ENCODE results near the gene XYLT1. TPM values are rescaled to one million over a fixed set of nuclear protein-coding genes. Genes with fewer than 3 reads are reported as not detected.

The XYLT1 gene
- total and polyA plus RNA-seq, 9 of the 15 experiments (the other 6 are each of a cell fraction or from before 2014, with no cell fraction given), result 0.03 to 0.09 (median 0.08) TPM; not detected in 6

- TF ChIP-seq E2F8 (IDR thresholded peaks at IDR 0.05; ENCODE audit: low read depth, partially characterized antibody) (no peak), GATAD2B (IDR thresholded peaks at IDR 0.05; ENCODE audit: borderline replicate concordance) (no peak), RFX1 (IDR thresholded peaks at IDR 0.05) (no peak), RHOXF2B (CRISPR knock-in tag; conservative IDR thresholded peaks at IDR 0.05) (no peak), ARNT (IDR thresholded peaks at IDR 0.05) (no peak)
These were observed 162.6 kb downstream of the XYLT1 start (continued) for GRCh38 chr16:17308186-17308585.

GRCh38 chr16:17307504-17307903 lies 163.3 kb downstream of the XYLT1 start:
- H3K9ac ChIP-seq (ENCODE audit: insufficient read depth in 1 of 2, low read depth in 2 of 2, low read length in 2 of 2), result no peak overlapping the region
- TF ChIP-seq CBX3 (IDR thresholded peaks at IDR 0.05; ENCODE audit: borderline replicate concordance in 1 of 2, low read length in 2 of 2) (no peak), L3MBTL2 (IDR thresholded peaks at IDR 0.05) (no peak), ZNF740 (CRISPR knock-in tag; IDR thresholded peaks at IDR 0.05) (no peak), ZNF740 (tag; IDR thresholded peaks at IDR 0.05) (no peak), PHF21A (IDR thresholded peaks at IDR 0.05; ENCODE audit: borderline replicate concordance, low read depth) (no peak), ZNF12 (CRISPR knock-in tag; IDR thresholded peaks at IDR 0.05) (no peak), SRSF3 (IDR thresholded peaks at IDR 0.05; ENCODE audit: insufficient read depth, low read length) (no peak)
- H2AFZ ChIP-seq (ENCODE audit: low read depth, low read length), result no peak overlapping the region
- no peak for ATAC-seq
- H3K4me1 ChIP-seq (replicated peaks in 1 of 2; ENCODE audit: control insufficient read depth in 2 of 2, insufficient read depth in 2 of 2, low read length in 2 of 2), result no peaks in the 10 kb centered on the region
- no peak overlapping the region for H3K4me3 ChIP-seq
- no peaks in the 10 kb centered on the region for H3K79me2 ChIP-seq (ENCODE audit: control insufficient read depth, insufficient read depth, low read length)
- H4K20me1 ChIP-seq (replicated peaks; ENCODE audit: control insufficient read depth, insufficient read depth, low read length), result 0 out of 2 replicates have a peak, but pooled peaks cover 4% of the 10 kb centered on the region
- H3K9me3 ChIP-seq (replicated peaks; ENCODE audit: control insufficient read depth, insufficient read depth, low read depth, low read length), result no peaks in the 10 kb centered on the region
- BruUV-seq (replicated peaks), result no TSS peak
- H3K27me3 ChIP-seq (ENCODE audit: control insufficient read depth in 2 of 2, insufficient read depth in 2 of 2, low read length in 2 of 2), result peaks cover 0 to 31% of the 10 kb centered on the region in 2 experiments; a peak in 3 of 5 replicates
- H3K9me1 ChIP-seq (ENCODE audit: control insufficient read depth, insufficient read depth, low read length), result no peaks in the 10 kb centered on the region
- WGBS (ENCODE audit: insufficient coverage, low coverage, missing lambda C conversion rate), result 13% methylated on average over 1 of the region's 1 CpG
- no peak for DNase-seq (ENCODE audit: extremely low read depth in 1 of 4, low spot score in 3 of 4)
- in situ Hi-C loops (cut with MboI), result no loop called here
- ChIA-PET CTCF (ENCODE audit: low intra/inter-chr PET ratio) (no interaction called here), POLR2A (no interaction called here)
- H3K36me3 ChIP-seq (ENCODE audit: control insufficient read depth, insufficient read depth, low read length), result no peaks in the 10 kb centered on the region
- no peak for FAIRE-seq
- intact Hi-C loops (cut with micrococcal nuclease), result no loop called here
- H3K27ac ChIP-seq (ENCODE audit: extremely low read depth, low read depth, low read length), result no peak overlapping the region
- H3K4me2 ChIP-seq (ENCODE audit: insufficient read depth, low read length), result no peak overlapping the region

Data from K562 (cell line).